ENCODE measurements around the gene SLC1A6.
"Not testable (repeated sequence)": the region's sequence is repeated elsewhere in the genome, so short reads cannot be mapped to it uniquely, and the experiment has no call there.

DNA sequence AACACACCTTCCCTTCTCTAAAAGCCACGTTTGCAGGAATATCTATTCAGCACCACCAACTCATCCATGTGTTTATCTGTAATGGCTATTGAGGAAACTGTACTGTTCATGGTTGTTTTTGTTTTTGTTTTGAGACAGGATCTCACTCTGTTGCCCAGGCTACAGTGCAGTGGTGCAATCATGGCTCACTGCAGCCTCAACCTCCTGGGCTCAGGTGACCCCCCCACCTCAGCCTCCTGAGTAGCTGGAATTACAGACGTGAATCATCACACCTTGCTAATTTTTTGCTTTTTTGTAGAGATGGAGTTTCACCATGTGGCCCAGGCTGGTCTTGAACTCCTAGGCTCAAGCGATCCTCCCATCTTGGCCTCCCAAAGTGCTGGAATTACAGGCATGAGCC, 39.2 kb upstream of the SLC1A6 start:
- TF ChIP-seq, protein P1, sequence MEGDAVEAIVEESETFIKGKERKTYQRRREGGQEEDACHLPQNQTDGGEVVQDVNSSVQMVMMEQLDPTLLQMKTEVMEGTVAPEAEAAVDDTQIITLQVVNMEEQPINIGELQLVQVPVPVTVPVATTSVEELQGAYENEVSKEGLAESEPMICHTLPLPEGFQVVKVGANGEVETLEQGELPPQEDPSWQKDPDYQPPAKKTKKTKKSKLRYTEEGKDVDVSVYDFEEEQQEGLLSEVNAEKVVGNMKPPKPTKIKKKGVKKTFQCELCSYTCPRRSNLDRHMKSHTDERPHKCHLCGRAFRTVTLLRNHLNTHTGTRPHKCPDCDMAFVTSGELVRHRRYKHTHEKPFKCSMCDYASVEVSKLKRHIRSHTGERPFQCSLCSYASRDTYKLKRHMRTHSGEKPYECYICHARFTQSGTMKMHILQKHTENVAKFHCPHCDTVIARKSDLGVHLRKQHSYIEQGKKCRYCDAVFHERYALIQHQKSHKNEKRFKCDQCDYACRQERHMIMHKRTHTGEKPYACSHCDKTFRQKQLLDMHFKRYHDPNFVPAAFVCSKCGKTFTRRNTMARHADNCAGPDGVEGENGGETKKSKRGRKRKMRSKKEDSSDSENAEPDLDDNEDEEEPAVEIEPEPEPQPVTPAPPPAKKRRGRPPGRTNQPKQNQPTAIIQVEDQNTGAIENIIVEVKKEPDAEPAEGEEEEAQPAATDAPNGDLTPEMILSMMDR (IDR thresholded peaks at IDR 0.05) = not testable (repeated sequence)
- not testable (repeated sequence) for TF ChIP-seq POLR2A (IDR thresholded peaks at IDR 0.05)
